Pulmonary artery endothelial cell (primary cell): ENCODE data around the gene HSPA1A. TPM values are rescaled to one million over a fixed set of nuclear protein-coding genes. Genes with fewer than 3 reads are reported as not detected.
"Not testable (repeated sequence)": the region's sequence is repeated elsewhere in the genome, so short reads cannot be mapped to it uniquely, and the experiment has no call there.

Experiments used
- DNase-seq: peaks from one replicate; pipeline ENCODE4 v3.0.0-alpha.2; 2011; ENCODE audit warnings: low read depth, low spot score
- total RNA-seq: library from RNA; depleted of rRNA; stranded (reverse); fragments of >200 nt; gene quantifications from 2 replicates; pipeline ENCODE4 v1.2.3, GENCODE V29; 2014

HSPA1A gene
- total RNA-seq, 1 donor from 2014 or later = 33.6 TPM

DNA sequence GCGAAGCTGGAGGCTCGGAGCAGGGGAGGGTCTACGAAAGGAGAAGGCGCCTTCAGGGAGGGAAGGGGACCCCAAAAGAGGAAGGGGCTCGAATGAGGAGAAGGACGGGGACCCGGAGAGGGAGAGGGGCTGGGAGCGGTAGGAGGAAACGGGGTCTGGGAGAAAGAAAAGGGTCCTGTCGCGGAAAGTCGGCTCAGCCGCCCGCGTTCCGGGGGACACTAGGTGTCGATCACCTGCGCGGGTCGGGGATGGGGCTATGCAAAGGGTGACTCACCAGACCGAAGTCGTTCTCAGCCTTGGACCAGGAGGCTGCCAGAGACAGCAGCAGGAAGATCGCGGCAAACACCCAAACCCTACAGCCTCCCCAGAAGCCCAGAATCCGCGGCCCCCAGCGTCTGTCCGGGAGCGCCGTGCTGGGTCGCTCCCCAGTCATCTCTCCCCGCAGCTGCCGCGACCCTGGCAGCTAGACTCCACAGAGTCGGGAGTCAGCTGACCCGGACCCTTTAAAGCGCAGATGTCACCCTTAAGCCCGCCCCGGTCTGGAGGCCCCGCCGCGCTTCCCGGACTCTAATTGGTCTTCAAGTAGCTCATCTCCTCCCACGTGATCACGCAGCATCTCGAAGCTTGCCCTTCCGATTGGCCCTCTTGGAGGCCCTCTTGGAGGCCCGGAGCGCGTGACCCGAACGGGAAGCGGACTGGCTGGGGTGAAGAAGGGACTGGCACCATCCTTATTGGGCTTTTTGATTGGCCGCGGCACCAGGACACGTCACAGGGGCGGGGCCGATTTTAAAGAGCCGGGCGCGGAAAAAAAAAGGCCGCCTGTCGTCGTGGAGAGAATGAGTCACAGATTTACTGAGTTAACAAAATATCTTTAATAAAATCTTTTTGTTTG, 47.2 kb downstream of the HSPA1A start, which contains the start of gene NEU1:
Gene NEU1, minus strand, starts transcription at position 478 of the 892 bp plus-strand sequence. Its CDS starts 45 bp downstream, at position 433.
- DNase-seq = peak; percentile 100

DNA sequence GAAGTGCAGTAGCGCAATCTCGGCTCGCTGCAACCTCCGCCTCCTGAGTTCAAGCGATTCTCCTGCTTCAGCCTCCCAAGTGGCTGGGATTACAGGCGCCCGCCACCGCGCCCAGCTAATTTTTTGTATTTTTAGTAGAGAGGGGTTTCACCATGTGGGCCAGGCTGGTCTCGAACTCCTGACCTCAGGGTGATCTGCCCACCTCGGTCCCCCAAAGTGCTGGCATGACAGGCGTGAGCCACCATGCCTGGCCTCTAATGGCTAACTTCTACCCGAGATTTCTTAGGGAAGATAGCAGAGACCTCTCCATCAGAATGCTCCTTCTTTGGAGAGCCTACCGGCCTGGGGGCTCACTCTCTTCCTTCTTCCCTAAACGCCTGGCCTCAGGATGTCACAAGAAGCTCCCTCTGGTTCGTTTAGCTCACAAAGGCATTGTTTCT, 48.8 kb downstream of the HSPA1A start:
- not testable (repeated sequence) for DNase-seq

DNA sequence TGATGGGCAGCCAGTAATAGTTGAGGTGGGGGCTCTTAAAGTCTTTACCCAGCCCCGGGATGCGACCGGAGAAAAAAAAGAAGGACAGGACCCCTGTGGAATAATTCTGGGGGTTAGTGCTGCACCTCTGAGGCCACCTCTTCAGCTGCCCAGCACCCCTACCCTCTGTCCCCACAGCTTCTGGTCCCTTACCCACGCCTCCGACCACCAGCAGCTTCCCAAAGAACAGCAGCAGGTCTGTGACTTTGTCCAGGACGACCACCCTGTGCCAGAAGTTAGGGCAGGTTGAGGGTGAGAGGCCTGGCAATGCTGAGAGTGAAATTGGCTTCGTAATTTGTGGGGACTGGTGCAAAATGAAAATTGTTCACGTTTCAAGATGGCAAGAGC, 49.5 kb downstream of the HSPA1A start:
- DNase-seq = no peak

DNA sequence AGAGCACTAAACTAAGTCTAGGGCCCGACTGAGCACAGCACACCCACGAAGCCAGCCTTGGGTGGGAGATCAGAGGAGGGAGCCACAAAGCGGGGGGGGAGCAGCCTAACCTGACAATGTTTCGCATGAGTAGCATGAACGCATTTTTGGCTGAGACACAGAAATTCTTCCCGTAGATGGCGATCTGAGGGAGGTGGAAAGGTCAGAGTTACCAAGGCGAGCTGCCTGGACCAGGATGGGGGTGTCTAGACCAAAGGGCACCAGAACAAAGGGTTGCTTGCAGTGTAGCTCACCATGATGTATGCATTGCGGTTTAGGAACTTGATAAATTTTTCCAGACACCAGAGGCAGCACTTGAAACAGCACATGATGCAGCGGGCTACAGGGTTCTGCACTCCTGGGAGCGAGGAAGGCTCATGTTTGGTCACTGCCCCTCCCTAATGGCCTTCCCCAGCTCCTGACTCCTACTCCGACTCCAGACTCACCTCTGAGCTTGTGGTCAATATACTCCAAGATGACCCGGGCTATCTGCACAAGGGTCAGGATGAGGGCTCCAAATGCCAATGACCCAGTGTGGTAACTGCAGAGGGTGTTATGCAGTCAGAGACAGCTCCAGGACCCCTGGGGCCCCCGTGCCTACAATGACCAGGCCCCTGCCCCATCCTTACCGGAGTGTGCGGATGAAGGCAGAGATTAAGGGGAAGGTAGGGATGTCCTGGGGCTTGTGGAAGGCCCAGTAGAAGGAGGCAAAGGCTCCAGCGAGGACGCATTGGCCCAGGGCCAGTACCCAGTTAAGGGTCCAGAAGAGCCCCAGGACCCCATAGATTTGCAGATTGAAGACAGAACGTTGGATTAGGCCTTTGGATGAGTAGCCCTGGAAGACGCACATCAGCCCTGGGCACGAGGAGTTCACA, 50.1 kb downstream of the HSPA1A start:
- DNase-seq = no peak

Other genes with a start within 250 kb of the HSPA1A start
- 0.07 TPM in 1 of 2 replicates, not detected in the other for gene LTA, start 243.3 kb upstream of the HSPA1A start, total RNA-seq
- not detected in 2 replicates for gene TNF, start 240.0 kb upstream of the HSPA1A start, total RNA-seq
- gene LTB, start 233.1 kb upstream of the HSPA1A start, total RNA-seq = 1.6 and 2.2 TPM in 2 replicates
- 0.14 and 0.73 TPM in 2 replicates for gene LST1, start 229.3 kb upstream of the HSPA1A start, total RNA-seq
- not detected in 2 replicates for gene NCR3, start 222.5 kb upstream of the HSPA1A start, total RNA-seq
- gene AIF1, start 200.3 kb upstream of the HSPA1A start, total RNA-seq = not detected in 2 replicates
- 33.6 and 36.4 TPM in 2 replicates for gene PRRC2A, start 194.8 kb upstream of the HSPA1A start, total RNA-seq
- gene BAG6, start 162.9 kb upstream of the HSPA1A start, total RNA-seq = 110 and 116 TPM in 2 replicates
- 0.40 and 0.46 TPM in 2 replicates for gene APOM, start 159.6 kb upstream of the HSPA1A start, total RNA-seq
- gene C6orf47, start 154.8 kb upstream of the HSPA1A start, total RNA-seq = 18.7 and 20.5 TPM in 2 replicates
- gene GPANK1, start 150.5 kb upstream of the HSPA1A start, total RNA-seq = 12.1 and 12.5 TPM in 2 replicates
- 98.5 and 102 TPM in 2 replicates for gene CSNK2B, start 149.5 kb upstream of the HSPA1A start, total RNA-seq
- 1.5 and 1.9 TPM in 2 replicates for gene LY6G5B, start 145.6 kb upstream of the HSPA1A start, total RNA-seq
- gene LY6G5C, start 134.5 kb upstream of the HSPA1A start, total RNA-seq = 0.86 and 0.88 TPM in 2 replicates
- 37.3 and 65.3 TPM in 2 replicates for gene ABHD16A, start 112.2 kb upstream of the HSPA1A start, total RNA-seq
- gene LY6G6F, start 108.7 kb upstream of the HSPA1A start, total RNA-seq = not detected in 2 replicates
- not detected in 2 replicates for gene LY6G6D, start 100.2 kb upstream of the HSPA1A start, total RNA-seq
- not detected in 2 replicates for gene LY6G6C, start 93.8 kb upstream of the HSPA1A start, total RNA-seq
- not detected in 2 replicates for gene MPIG6B, start 92.2 kb upstream of the HSPA1A start, total RNA-seq
- 84.0 and 89.4 TPM in 2 replicates for gene DDAH2, start 86.2 kb upstream of the HSPA1A start, total RNA-seq
- gene CLIC1, start 79.0 kb upstream of the HSPA1A start, total RNA-seq = 860 and 926 TPM in 2 replicates
- 6.1 and 6.7 TPM in 2 replicates for gene MSH5, start 75.5 kb upstream of the HSPA1A start, total RNA-seq
- gene SAPCD1, start 52.9 kb upstream of the HSPA1A start, total RNA-seq = 0.78 and 0.92 TPM in 2 replicates
- under 0.01 and 0.11 TPM in 2 replicates for gene VWA7, start 38.2 kb upstream of the HSPA1A start, total RNA-seq
- 73.2 and 74.0 TPM in 2 replicates for gene VARS1, start 19.8 kb upstream of the HSPA1A start, total RNA-seq
- 45.8 and 55.3 TPM in 2 replicates for gene LSM2, start 8.6 kb upstream of the HSPA1A start, total RNA-seq
- gene HSPA1L, start 260 bp upstream of the HSPA1A start, total RNA-seq = 0.53 and 1.9 TPM in 2 replicates
- 48.7 and 575 TPM in 2 replicates for gene HSPA1B, start 12.2 kb downstream of the HSPA1A start, total RNA-seq
- 54.3 and 71.7 TPM in 2 replicates for gene NEU1, start 47.3 kb downstream of the HSPA1A start, total RNA-seq
- 0.07 TPM in 1 of 2 replicates, not detected in the other for gene SLC44A4, start 63.5 kb downstream of the HSPA1A start, total RNA-seq
- 46.4 and 61.8 TPM in 2 replicates for gene EHMT2, start 82.2 kb downstream of the HSPA1A start, total RNA-seq
- 3.5 and 5.2 TPM in 2 replicates for gene ZBTB12, start 86.5 kb downstream of the HSPA1A start, total RNA-seq
- gene C2, start 112.2 kb downstream of the HSPA1A start, total RNA-seq = not detected in 2 replicates
- gene CFB, start 130.6 kb downstream of the HSPA1A start, total RNA-seq = 3.4 and 4.0 TPM in 2 replicates
- 110 and 121 TPM in 2 replicates for gene NELFE, start 143.4 kb downstream of the HSPA1A start, total RNA-seq
- 42.9 and 49.6 TPM in 2 replicates for gene SKIC2, start 143.6 kb downstream of the HSPA1A start, total RNA-seq
- 10.1 and 11.6 TPM in 2 replicates for gene DXO, start 156.6 kb downstream of the HSPA1A start, total RNA-seq
- gene C4A, start 166.5 kb downstream of the HSPA1A start, total RNA-seq = 0.46 and 1.3 TPM in 2 replicates
- 0.66 and 1.0 TPM in 2 replicates for gene C4B, start 199.3 kb downstream of the HSPA1A start, total RNA-seq
- gene CYP21A2, start 222.9 kb downstream of the HSPA1A start, total RNA-seq = not detected in 2 replicates